Measurements from ENCODE around the gene SH3RF2.

- TF ChIP-seq, protein P1, sequence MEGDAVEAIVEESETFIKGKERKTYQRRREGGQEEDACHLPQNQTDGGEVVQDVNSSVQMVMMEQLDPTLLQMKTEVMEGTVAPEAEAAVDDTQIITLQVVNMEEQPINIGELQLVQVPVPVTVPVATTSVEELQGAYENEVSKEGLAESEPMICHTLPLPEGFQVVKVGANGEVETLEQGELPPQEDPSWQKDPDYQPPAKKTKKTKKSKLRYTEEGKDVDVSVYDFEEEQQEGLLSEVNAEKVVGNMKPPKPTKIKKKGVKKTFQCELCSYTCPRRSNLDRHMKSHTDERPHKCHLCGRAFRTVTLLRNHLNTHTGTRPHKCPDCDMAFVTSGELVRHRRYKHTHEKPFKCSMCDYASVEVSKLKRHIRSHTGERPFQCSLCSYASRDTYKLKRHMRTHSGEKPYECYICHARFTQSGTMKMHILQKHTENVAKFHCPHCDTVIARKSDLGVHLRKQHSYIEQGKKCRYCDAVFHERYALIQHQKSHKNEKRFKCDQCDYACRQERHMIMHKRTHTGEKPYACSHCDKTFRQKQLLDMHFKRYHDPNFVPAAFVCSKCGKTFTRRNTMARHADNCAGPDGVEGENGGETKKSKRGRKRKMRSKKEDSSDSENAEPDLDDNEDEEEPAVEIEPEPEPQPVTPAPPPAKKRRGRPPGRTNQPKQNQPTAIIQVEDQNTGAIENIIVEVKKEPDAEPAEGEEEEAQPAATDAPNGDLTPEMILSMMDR (IDR thresholded peaks at IDR 0.05; ENCODE audit: poor library complexity), result no peak
- TF ChIP-seq EZH2 (IDR thresholded peaks at IDR 0.05; ENCODE audit: borderline replicate concordance), result no peak
- TF ChIP-seq EZH2phosphoT487 (IDR thresholded peaks at IDR 0.05; ENCODE audit: low read depth, severe bottlenecking, unreplicated experiment), result no peak
These were observed 148.0 kb downstream of the SH3RF2 start for GRCh38 chr5:146084376-146084775.
